DMS114 treated with DMSO at 0.1 percent for 48 hours (cell line): ENCODE measurements around the gene SH3RF2.
"Not testable (repeated sequence)": the region's sequence is repeated elsewhere in the genome, so short reads cannot be mapped to it uniquely, and the experiment has no call there.

ENCODE experiments used
- DNase-seq: peaks from one replicate; lab custom pipeline; 2025; ENCODE audit not compliant: unreplicated experiment; lab: John Stamatoyannopoulos, UW

Gene SH3RF2

DNA sequence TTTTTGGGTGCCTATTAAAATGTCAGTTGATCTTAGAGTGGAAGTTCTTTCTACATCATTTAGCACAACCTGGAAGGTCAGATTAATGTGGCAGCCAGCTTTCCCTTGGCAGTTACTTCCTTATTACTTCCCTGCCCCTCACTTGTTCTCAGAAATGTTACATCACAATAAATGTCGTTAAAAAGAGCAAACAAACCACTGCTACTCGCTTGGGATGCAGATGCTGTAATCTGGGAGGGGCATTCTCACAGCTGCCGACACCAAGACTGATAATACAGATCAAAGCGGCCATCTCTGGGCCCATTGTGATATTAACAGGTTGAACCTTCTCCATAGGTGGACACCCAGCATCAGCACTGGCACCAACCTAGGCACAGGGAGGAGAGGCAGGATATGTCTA is 139.7 kb downstream of the SH3RF2 start:
- DNase-seq, result no peak

DNA sequence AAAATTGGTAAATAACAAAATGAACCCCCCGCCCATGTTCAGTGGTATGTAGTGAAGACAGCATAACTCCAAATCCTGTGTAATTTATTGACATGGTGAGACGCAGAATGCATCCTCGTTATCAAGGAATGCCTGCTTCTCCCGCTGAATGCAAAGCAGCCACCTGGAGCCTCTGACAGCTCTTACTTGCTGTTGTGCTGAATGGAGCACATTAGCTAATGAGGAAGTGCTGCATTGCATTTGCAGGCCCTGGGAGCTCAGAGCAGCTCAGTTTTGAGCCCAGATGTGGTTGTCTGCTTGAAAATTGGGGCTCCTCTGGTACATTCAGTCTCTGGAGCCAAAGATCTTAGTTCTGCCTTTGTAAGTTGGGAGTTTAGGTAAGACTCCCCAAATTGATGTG is 140.1 kb downstream of the SH3RF2 start:
- DNase-seq, result no peak

DNA sequence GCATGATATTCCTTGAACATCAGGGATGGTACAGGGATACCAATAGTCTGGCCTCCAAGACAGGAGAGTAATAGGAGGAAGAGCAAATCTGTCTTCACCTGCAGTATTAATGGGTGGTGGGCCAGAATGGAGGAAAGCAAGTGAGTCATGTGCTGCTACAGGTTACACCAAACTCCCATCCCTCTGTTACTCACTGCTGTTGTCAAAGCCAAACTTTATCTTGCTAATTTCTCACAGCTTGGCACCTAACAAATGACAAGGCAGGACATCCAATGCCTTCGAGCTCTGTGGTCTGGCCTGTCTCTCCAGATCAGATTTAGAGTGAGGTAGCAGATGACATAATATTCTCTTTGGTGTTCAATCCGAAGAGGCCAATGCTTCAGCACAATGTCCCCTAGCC is 142.2 kb downstream of the SH3RF2 start:
- DNase-seq, result no peak

DNA sequence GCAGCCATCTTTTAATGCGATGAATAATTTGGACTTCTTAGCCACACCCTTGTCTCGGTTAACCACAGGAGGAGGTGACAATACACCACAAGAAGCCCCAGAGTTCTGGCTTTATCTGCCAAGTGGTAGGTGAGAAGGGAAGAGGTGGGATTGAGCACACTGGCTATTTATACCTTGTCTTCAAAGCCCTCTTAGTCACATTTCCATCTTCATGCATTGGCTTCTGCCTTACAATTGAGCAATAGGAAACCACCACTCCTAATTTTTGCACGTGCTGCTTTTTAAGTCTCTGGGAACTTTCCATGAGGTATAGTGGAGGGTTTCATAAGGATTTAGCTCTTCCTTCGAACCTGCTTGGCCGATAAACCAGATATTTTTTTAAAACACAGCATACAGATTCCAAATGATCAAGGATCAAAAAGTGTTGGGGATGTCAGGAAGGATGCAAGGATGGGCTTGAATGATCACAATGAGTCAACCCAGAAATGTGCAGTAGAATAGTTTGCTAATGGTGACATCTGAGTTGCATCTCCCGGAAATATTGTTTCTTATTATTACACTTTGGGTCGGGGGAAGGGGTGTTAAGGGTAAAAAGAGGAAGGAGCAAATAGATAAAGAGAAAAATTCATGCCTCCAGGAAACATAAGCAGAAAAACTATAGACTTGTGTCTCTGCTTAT is 143.5 kb downstream of the SH3RF2 start:
- DNase-seq, result no peak

DNA sequence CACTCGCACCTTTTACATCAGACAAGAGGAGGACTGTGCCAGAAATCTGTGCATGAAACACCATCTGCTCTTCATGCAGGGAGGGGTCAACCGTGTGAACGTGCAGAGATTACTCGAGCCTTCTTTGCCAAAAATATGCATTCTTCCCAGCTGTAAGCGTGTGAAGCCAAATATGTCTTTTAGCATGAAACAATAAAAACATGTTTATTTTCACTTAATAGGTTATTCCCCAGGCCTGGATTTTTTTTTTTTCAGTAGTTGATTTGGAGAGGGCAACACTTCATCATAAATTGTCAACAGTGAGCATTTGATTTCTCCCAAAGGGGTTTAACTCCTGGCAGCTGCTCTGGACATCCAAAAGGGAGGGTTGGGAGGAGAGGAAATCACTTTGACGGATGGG is 145.2 kb downstream of the SH3RF2 start:
- no peak for DNase-seq

DNA sequence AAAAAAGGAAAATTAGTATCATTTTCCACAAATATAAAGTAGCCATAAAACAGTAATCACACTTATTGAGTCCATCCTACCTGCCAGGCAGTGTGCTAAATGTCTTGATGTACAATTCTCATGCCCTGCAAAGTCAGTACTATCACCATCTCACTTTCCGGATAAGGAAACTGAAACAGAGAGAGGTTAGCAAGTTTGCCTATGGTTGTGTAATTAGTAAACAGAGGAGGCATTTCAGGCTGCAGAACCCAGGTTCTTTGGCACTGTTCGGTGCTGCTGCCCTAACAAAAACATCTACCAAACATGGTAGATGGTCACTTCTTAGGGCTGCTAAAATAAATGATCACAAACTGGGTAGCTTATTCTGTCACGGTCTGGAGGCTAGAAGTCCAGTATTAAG is 146.4 kb downstream of the SH3RF2 start:
- DNase-seq, result no peak

DNA sequence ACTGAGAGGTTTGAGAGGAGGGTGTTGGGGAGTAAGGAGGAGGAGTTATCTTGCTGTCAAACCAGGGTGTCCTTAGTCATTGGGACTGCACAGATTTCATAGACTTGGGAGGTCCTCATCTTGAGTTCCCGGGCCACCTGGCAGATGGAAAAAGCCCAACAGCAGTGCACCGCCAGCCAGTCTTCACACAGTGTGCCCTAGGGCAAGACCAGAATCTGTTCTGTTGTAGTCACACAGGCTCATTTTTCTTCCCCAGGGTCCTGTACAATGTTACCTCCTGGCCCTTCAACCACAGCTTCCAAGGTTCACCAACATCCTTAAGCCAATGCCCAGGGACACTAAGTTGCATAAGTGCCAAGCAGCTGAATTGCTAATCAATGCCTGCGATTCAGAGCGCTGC is 148.0 kb downstream of the SH3RF2 start:
- DNase-seq, result no peak

DNA sequence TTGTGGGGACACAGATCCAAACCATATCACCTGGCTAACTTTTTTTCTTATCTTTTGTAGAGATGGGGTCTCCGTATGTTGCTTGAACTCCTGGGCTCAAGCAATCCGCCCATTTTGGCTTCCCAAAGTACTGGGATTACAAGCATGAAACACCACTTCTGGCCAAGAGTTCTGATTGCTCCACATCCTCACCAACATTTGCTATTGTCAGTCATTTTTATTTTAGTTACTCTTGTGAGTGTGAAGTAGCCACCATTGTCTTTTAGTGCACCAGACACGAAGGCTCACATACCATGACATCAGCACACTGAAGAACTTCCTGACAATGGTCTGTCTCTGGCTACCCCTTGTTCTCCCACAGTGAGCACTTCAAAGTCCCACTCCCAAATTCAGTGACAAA is 151.7 kb downstream of the SH3RF2 start:
- DNase-seq, result no peak

DNA sequence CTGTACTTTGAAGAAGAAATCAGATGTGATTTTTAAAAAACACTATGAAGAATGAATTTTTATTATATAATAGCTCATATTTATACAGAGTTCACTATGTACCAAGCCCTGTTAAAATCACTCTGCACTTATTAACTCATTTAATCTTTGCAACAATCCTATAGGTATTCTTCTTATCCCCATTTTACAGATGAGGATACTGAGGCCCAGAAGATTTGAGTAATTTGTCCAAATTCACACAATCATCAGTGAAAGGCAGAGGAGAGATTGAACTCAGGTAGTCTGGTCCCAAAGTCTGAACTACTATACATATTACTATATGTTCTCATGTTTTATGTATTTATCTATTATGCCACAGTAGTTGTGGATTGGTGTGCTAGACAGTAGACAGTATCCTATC is 152.9 kb downstream of the SH3RF2 start:
- no peak for DNase-seq

DNA sequence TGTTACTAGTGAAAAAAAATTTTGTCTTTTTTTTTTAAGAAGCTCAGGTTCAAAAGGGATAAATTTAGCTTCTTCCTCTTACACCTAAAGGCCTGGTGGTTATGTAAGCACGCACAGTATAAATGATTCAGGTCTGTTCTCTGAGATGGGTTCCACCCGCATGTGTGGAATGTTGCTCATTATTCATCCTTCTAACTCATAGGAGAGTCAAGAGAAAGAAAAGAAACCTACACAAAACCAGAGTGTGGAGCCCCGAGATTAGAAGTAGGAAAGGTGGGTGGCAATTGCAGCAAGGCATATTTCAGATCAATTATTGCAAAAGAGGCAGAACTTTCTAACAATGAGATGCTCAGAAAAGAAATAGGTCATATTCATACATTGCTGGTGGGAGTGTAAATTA is 155.5 kb downstream of the SH3RF2 start:
- no peak for DNase-seq

DNA sequence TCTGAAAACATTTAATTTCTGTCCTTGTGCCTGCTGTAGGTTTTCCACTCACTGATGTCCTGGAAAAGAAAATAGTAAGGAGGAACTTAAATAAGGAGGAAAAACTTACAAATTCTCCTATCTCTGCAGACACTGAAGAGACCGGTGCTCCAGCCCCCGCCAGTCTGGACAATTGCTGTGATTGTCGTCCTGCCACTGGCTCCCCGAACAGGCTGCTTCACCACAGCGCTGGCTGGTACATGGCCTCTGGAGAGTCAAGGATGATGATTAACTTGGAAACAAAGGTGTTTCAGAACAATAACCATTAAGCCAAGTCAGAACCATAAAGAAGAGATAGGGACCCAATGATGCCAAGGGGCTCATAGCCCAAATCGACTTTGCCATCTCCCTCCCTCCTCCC is 161.7 kb downstream of the SH3RF2 start:
- DNase-seq, result no peak

DNA sequence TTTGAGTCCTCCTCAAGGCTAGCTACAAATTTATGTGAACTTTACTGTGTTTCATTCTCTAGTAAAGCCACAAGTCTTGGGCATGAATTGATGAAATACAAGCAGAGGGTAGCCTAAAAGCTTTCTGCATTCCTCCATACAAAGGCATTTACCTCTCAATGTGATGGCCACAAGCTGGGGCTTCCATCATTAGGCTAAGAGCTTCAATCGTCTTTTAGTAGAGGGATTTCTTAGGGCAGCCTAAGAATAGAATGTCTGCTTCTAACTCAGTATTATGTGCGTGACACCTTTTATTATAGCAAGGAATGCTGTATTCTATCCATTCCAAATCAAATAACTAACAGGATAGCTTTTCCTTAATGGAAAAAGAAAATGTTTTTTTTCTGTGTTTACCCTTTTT is 165.3 kb downstream of the SH3RF2 start:
- DNase-seq, result no peak

DNA sequence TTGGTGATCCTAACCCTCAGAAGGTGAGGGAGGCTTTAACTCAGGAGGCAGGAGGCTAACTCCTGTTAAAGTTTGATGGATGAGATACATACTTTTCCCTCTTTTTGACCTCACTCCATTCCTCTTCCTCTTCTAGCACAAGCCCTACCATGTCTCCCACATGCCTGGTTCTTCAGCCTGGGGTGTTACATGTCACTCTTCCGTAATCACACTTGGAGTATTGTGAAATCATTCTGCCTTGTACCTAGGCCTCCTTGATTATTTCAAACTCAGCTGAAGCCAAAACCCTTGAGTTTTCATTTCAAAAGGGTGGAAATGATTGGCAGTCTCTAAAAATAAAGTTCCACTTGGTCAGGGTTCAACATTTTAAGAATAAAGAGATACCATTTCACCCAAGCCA is 167.2 kb downstream of the SH3RF2 start:
- no peak for DNase-seq

DNA sequence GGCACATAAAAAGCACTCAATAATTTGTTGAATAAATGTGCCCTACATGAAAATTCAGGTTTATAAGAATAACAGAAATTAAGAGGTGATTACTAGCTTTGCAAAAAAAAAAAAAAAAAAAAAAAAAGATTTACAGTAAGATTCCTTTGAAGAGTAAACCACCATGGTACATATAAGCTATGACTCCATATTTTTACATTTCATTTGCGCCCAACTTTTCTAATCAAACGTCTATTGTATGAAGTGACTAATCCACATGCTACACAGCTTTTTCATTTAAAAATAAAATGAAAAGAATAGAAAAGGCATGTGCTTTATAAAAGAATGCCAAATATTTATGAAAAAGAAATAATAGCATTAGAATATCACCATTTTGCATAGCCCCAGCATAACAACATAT is 169.1 kb downstream of the SH3RF2 start, which contains the start of gene PLAC8L1:
Gene PLAC8L1, minus strand, starts transcription at position 101 of the 400 bp plus-strand sequence. CDS start 1,266 bp downstream, outside the sequence.
- no peak for DNase-seq

DNA sequence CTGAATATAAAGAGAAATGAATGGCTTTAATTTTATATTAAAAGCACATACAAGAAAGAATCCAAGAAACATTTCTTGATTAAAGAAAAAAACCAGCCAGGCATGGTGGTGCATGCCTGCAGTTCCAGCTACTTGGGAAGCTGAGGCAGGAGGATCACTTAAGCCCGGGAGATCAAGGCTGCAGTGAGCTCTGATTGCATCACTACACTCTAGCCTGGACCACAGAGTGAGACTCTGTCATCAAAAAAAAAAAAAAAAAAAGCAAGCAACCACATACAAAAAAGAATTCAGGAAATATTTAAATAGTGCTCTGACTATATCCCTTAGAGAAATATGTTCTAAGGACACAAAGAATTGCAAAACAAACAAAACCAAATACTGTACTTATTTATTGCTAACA is 171.5 kb downstream of the SH3RF2 start:
- no peak for DNase-seq

DNA sequence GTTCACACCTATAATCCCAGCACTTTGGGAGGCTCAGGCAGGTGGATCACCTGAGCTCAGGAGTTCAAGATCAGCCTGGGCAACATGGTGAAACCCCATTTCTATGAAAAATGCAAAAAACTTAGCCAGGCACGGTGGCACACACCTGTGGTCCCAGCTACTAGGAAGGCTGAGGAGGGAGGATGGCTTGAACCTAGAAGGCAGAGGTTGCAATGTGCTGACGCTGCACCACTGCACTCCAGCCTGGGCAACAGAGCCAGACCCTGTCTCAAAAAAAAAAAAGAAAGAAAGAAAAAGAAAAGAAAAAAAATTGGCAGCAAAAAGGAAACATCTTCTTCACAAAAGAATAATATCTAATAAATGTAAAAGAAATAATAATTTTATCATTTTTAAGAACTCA is 172.5 kb downstream of the SH3RF2 start:
- DNase-seq, result not testable (repeated sequence)

DNA sequence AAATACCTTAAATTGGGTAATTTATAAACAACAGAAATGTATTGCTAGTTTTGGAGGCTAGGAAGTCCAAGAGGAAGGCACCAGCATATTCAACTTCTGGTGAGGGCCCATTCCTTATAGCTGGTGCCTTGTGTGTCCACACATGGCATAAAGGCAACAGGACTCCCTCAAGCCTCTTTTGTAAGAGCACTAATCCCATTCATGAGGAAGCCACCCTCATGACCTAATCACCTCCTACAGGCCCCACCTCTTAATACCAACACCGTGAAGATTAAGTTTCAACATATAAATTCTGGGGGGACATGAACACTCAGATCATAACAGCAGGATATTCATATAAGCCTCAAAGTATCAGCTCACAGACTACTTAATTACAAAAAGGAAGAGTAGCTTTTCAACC is 173.0 kb downstream of the SH3RF2 start:
- no peak for DNase-seq

DNA sequence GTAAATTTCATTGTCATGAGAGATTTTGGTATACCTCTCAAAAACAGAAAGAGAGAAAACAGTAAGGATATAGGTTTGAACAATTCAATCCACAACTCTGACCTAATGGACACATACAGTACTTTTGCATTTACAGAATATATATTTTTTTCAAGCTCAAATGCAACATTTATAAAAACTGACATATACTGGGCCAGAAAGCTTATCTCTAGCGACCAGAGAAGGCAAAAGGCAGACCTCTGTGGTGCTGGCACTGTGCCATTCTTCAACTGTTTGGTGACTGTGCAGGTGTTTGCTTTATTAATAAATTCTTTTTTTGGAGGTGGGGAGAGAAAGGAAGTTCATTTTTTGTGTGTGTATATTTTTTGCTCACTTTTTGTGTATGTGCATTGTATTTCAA is 175.0 kb downstream of the SH3RF2 start:
- no peak for DNase-seq

DNA sequence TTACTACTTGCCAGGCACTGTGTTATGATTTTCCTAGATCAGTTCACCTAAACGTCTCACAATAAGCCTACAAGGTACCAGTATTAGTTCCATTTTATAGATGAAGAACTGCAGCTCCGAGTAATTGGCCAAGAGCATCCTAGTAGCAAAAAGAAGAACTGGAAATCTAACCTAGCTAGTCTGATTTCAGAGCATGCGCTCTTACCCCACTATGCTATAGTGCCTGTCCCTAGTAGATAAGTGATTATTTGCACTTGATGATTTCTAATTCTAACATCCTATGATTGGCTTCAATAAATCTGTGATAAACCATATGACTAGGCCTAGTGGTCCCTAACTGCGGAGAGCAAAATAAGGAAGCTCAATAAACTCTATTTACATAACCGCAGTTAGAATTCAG is 176.1 kb downstream of the SH3RF2 start:
- DNase-seq, result no peak
